GM18858 (cell line): ENCODE data around the gene CACNA2D1.
"Not testable (repeated sequence)": the region's sequence is repeated elsewhere in the genome, so short reads cannot be mapped to it uniquely, and the experiment has no call there.

Source experiments
- ATAC-seq: cut with Tn5 transposase; IDR thresholded peaks from one replicate; pipeline ENCODE4 v1.9.1; 2021; ENCODE audit not compliant: unreplicated experiment

The CACNA2D1 gene

GRCh38 chr7:82434275-82435022, 9.1 kb downstream of the CACNA2D1 start:
- ATAC-seq: no peak

GRCh38 chr7:82433507-82433906, 10.1 kb downstream of the CACNA2D1 start:
- no peak for ATAC-seq

- ATAC-seq: not testable (repeated sequence)
Observed at GRCh38 chr7:82432743-82433142, 10.8 kb downstream of the CACNA2D1 start.

- ATAC-seq: no peak
Observed at GRCh38 chr7:82430500-82431465, 12.8 kb downstream of the CACNA2D1 start.

GRCh38 chr7:82429408-82429807, 14.2 kb downstream of the CACNA2D1 start:
- no peak for ATAC-seq

- ATAC-seq: no peak
Observed at GRCh38 chr7:82428186-82428961, 15.2 kb downstream of the CACNA2D1 start.

- no peak for ATAC-seq
Observed at GRCh38 chr7:82423446-82423845, 20.1 kb downstream of the CACNA2D1 start.

GRCh38 chr7:82419200-82419599, 24.4 kb downstream of the CACNA2D1 start:
- no peak for ATAC-seq

- no peak for ATAC-seq
Observed at GRCh38 chr7:82417898-82418297, 25.7 kb downstream of the CACNA2D1 start.

GRCh38 chr7:82416402-82416801, 27.2 kb downstream of the CACNA2D1 start:
- no peak for ATAC-seq

GRCh38 chr7:82414389-82414788, 29.2 kb downstream of the CACNA2D1 start:
- ATAC-seq: no peak

GRCh38 chr7:82413237-82413636, 30.3 kb downstream of the CACNA2D1 start:
- no peak for ATAC-seq

- no peak for ATAC-seq
Observed at GRCh38 chr7:82411732-82412131, 31.8 kb downstream of the CACNA2D1 start.

- no peak for ATAC-seq
Observed at GRCh38 chr7:82410461-82410860, 33.1 kb downstream of the CACNA2D1 start.

- no peak for ATAC-seq
Observed at GRCh38 chr7:82406937-82407336, 36.6 kb downstream of the CACNA2D1 start.

GRCh38 chr7:82405301-82405700, 38.3 kb downstream of the CACNA2D1 start:
- no peak for ATAC-seq

GRCh38 chr7:82404652-82405051, 38.9 kb downstream of the CACNA2D1 start:
- no peak for ATAC-seq

GRCh38 chr7:82404094-82404493, 39.5 kb downstream of the CACNA2D1 start:
- ATAC-seq: no peak

- ATAC-seq: no peak
Observed at GRCh38 chr7:82397879-82398524, 45.6 kb downstream of the CACNA2D1 start.

- ATAC-seq: no peak
Observed at GRCh38 chr7:82396343-82396742, 47.2 kb downstream of the CACNA2D1 start.

GRCh38 chr7:82395147-82395546, 48.4 kb downstream of the CACNA2D1 start:
- no peak for ATAC-seq
